DMS53 treated with DMSO at 0.1 percent for 48 hours (cell line): ENCODE results near the gene ANP32A.
A peak's percentile ranks its signal among the peaks of the same experiment; 100 is the strongest.

Experiments used
- DNase-seq: peaks from one replicate; lab custom pipeline; 2025; ENCODE audit not compliant: unreplicated experiment; lab: John Stamatoyannopoulos, UW

ANP32A gene

DNA sequence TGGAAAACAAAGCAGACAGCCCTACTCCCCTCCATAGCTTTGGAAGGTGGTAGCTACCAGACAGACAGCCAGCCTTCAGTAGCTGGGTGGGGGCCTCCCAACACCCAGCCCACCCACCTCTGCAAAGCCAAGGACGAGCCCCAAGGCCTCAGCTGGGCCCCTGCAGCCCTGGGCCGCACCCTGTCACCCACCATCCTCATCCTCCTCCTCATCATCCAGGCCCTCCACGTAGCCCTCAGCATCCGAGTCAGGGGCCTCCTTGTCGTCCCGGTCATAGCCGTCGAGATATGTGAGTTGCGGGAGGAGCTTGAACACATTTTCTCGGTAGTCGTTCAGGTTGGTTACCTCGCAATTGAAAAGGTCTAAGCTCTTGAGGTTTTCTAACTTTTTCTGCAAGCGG is 36.5 kb downstream of the ANP32A start:
- DNase-seq = no peak

GRCh38 chr15:68783226-68784058 is 37.3 kb downstream of the ANP32A start:
- DNase-seq = no peak

- no peak for DNase-seq
Observed at GRCh38 chr15:68782589-68783161, 38.0 kb downstream of the ANP32A start.

- DNase-seq = no peak
Observed at GRCh38 chr15:68781766-68782588, 38.7 kb downstream of the ANP32A start.

DNA sequence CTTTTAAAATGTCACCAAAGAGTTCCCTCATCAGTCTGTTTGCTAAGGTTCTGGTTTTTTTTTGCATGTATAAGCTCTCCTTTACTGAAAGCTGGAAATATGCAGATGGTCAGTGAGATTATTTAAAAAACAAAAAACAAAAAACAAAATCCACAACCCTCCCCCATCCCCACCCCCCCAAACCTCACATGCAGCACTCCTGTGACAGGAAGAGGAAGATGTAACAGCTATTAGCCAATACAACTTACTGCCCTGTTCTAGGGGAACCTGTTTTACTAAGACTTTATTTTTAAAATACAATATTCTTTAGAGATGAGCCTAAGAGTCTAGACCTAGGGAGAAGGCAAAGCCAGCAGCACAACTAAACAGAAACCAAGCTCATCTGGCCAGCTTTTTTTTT is 39.5 kb downstream of the ANP32A start:
- no peak for DNase-seq

GRCh38 chr15:68778876-68779275 is 41.8 kb downstream of the ANP32A start:
- DNase-seq = no peak

GRCh38 chr15:68776477-68777270 is 44.0 kb downstream of the ANP32A start:
- DNase-seq = no peak

GRCh38 chr15:68775671-68776476 is 44.8 kb downstream of the ANP32A start:
- DNase-seq = no peak

GRCh38 chr15:68775236-68775577 is 45.5 kb downstream of the ANP32A start:
- DNase-seq = no peak

DNA sequence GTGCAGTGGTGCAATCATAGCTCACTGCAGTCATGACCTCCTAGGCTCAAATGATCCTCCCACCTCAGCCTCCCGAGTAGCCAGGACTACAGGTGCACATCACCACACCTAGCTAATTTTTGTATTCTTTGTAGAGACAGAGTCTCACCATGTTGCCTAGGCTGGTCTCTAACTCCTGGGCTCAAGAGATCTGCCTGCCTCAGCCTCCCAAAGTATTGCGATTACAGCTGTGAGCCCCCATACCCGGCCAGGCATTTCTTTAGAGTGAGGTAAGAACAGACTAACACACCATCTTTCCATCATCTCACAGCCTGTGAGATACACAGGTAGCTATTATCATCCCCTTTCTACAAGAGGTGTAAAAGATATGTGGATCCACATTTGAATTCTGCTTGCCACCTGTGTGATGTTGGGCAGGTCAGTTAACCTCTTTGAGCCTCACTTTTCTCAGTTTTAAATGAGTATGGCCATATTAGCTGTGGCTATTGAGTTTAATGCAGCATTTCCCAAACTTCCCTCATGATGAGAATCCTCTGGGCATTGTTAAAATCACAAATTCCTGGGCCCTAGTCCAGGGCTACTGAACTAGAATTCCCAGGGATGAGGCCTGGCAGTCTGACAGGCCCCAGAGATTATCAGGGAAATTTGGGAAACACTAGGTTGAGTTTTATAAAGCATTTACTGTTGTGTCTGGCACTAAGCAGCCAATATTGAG is 46.0 kb downstream of the ANP32A start:
- DNase-seq = no peak

GRCh38 chr15:68774120-68774519 is 46.6 kb downstream of the ANP32A start:
- no peak for DNase-seq

- no peak for DNase-seq
Observed at GRCh38 chr15:68773036-68773435, 47.7 kb downstream of the ANP32A start.

DNA sequence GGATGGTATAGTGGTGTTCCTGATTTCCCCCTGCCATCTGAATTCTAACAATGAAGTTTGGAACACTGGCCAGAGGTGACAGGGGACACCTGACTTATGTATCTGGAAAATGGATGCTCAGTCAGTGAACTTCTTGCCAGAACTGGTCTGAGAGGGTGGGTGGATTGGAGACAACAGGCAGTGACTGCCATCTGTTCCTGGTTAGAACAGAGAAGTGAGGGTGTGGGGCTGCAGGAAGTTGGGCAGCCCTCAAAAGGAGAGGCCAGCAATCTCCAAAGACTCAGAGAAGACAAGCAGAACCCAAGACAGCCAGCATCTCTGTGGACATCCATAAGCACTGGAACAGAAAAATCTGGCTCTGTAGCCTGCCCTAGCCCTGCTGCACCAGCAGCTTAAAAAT is 50.5 kb downstream of the ANP32A start:
- no peak for DNase-seq

DNA sequence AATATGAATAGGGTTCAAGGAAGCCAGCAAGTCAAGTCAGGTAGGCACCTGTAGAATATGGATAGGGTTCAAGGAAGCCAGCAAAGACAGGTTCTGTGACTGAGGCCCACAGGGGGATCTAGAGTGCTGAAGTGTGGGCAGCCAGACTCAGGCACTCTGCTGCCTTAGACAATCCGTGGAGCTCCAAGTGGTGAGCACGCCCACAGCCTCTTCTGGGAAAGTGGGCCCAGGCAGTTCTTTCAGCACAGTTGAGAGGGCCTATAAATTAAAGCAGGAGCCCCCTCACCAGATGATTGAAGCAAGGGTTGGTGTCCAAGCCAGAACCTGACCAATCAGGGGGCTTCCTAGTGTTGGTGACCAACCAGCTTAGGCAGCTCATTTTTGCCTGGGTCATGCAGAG is 51.0 kb downstream of the ANP32A start:
- no peak for DNase-seq

GRCh38 chr15:68768321-68768720 is 52.4 kb downstream of the ANP32A start:
- DNase-seq = peak; percentile 10

DNA sequence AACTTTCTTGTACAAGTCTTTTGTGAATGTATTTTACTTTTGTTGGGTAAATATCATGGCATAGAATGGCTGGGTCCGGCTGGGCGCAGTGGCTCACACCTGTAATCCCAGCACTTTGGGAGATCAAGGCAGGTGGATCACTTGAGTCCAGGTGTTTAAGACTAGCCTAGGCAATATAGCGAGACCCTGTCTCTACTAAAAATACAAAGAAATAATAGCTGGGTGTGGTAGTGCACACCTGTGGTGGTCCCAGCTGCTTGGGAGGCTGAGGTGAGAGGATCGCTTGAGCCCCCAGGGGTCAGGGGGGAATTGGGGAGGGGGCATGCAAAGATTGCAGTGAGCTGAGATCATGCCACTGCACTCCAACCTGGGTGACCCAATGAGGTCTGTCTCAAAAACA is 52.9 kb downstream of the ANP32A start:
- DNase-seq = no peak

- no peak for DNase-seq
Observed at GRCh38 chr15:68765602-68766368, 54.9 kb downstream of the ANP32A start.

DNA sequence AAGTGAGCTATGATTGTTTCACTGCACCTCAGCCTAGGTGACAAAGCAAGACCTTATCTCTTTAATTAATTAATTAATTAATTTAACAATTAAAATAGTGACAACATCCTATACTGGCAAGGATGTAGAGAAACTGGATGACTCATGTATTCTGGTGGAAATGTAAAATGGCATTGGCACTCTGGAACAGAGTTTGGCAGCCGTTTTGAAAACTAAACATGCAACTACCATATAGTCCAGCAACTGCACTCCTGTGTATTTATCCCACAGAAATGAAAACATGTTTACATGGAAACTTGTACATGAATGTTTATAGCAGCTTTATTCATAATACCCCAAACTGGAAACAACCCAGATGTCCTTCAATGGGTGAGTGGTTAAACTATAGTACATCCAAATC is 56.6 kb downstream of the ANP32A start:
- DNase-seq = no peak

- no peak for DNase-seq
Observed at GRCh38 chr15:68763063-68763462, 57.6 kb downstream of the ANP32A start.
